NCI-H2081 (cell line): ENCODE data around the gene ATF1.

ENCODE experiments used
- DNase-seq, 2 experiments: peaks; one replicate each; lab custom pipeline; 2025; lab: John Stamatoyannopoulos, UW

ATF1 gene

GRCh38 chr12:50763639-50764285, at the start of gene ATF1:
Gene ATF1, plus strand, starts transcription at chr12:50764101. Its CDS starts 16,045 bp downstream, at chr12:50780146.
- DNase-seq = peak; percentile 89 to 96

GRCh38 chr12:50715174-50715573, 48.7 kb upstream of the ATF1 start:
- no peak for DNase-seq

- DNase-seq = no peak
Observed at GRCh38 chr12:50718760-50719159, 45.1 kb upstream of the ATF1 start.

- no peak for DNase-seq
Observed at GRCh38 chr12:50720085-50720484, 43.8 kb upstream of the ATF1 start.

- no peak for DNase-seq
Observed at GRCh38 chr12:50720501-50720900, 43.4 kb upstream of the ATF1 start.

GRCh38 chr12:50723865-50724264, 40.0 kb upstream of the ATF1 start:
- DNase-seq = no peak

- peak; percentile 12 to 50 for DNase-seq
Observed at GRCh38 chr12:50725011-50725942, 38.6 kb upstream of the ATF1 start.

GRCh38 chr12:50727466-50727865, 36.4 kb upstream of the ATF1 start:
- DNase-seq = no peak

- DNase-seq = no peak
Observed at GRCh38 chr12:50728417-50728816, 35.5 kb upstream of the ATF1 start.

GRCh38 chr12:50728841-50729240, 35.1 kb upstream of the ATF1 start:
- DNase-seq = no peak

- no peak for DNase-seq
Observed at GRCh38 chr12:50732591-50732990, 31.3 kb upstream of the ATF1 start.

- no peak for DNase-seq
Observed at GRCh38 chr12:50733706-50734105, 30.2 kb upstream of the ATF1 start.

GRCh38 chr12:50734409-50735263, 29.3 kb upstream of the ATF1 start:
- peak; percentile 9 to 35 for DNase-seq

- DNase-seq = no peak
Observed at GRCh38 chr12:50739611-50740010, 24.3 kb upstream of the ATF1 start.

- DNase-seq = no peak
Observed at GRCh38 chr12:50740307-50740706, 23.6 kb upstream of the ATF1 start.

- no peak for DNase-seq
Observed at GRCh38 chr12:50742776-50743175, 21.1 kb upstream of the ATF1 start.

- no peak for DNase-seq
Observed at GRCh38 chr12:50745861-50746260, 18.0 kb upstream of the ATF1 start.

- no peak for DNase-seq
Observed at GRCh38 chr12:50746431-50746830, 17.5 kb upstream of the ATF1 start.

GRCh38 chr12:50747817-50748216, 16.1 kb upstream of the ATF1 start:
- DNase-seq = no peak

- no peak for DNase-seq
Observed at GRCh38 chr12:50749459-50749882, 14.4 kb upstream of the ATF1 start.

- no peak for DNase-seq
Observed at GRCh38 chr12:50750366-50750765, 13.5 kb upstream of the ATF1 start.
